H1 (cell line): Measurements from ENCODE around the gene DHX29. TPM values are rescaled to one million over a fixed set of nuclear protein-coding genes. Genes with fewer than 3 reads are reported as not detected.

Experiments used
- CTCF ChIA-PET: fragments of 300-600 bp; sonication (Branson Sonifier 250); formaldehyde crosslinking; loops from one replicate; lab custom pipeline; 2021; ENCODE audit not compliant: partially characterized antibody; lab: Charles Lee
- POLR2A ChIA-PET: fragments of 300-600 bp; sonication (Branson Sonifier 250); formaldehyde crosslinking; loops from one replicate; lab custom pipeline; 2021; ENCODE audit warnings: inconsistent platforms; ENCODE audit not compliant: partially characterized antibody; lab: Charles Lee
- DNase-seq, 2 experiments: peaks; one replicate each; pipeline versions ENCODE4 v3.0.0 to v3.0.0-alpha.2; 2010 to 2022; ENCODE audit warnings: low spot score in 2 of 2, low read depth in 1 of 2, mixed read lengths in 1 of 2
- FAIRE-seq: peaks from 2 replicates; lab custom pipeline; 2011; peaks lifted over from hg19 to GRCh38; lab: Jason Lieb, UNC
- H2AFZ ChIP-seq: 2 replicates; pipeline ENCODE4 v1.8.1; 2012; ENCODE audit warnings: low read length, inconsistent platforms
- H2AK5ac ChIP-seq: 2 replicates; pipeline ENCODE4 v1.6.1; 2013; ENCODE audit warnings: low read depth, low read length
- H2BK120ac ChIP-seq: replicated peaks from 2 replicates; pipeline ENCODE3; 2013; ENCODE audit warnings: low read depth, low read length, inconsistent platforms
- H2BK12ac ChIP-seq: 2 replicates; pipeline ENCODE4 v1.6.1; 2013; ENCODE audit warnings: low read depth, low read length
- H2BK15ac ChIP-seq: 2 replicates; pipeline ENCODE4 v1.6.1; 2013; ENCODE audit warnings: low read length
- H2BK20ac ChIP-seq: 2 replicates; pipeline ENCODE4 v1.6.1; 2013; ENCODE audit warnings: low read length
- H2BK5ac ChIP-seq: 2 replicates; pipeline ENCODE4 v1.6.1; 2013; ENCODE audit warnings: low read depth, low read length
- H3K14ac ChIP-seq: 2 replicates; pipeline ENCODE4 v1.6.1; 2013; ENCODE audit warnings: inconsistent platforms; ENCODE audit not compliant: insufficient read length
- H3K18ac ChIP-seq: 2 replicates; pipeline ENCODE4 v1.6.1; 2013; ENCODE audit warnings: low read length; ENCODE audit errors: extremely low read depth
- H3K23ac ChIP-seq: 2 replicates; pipeline ENCODE4 v1.6.1; 2013; ENCODE audit warnings: inconsistent platforms; ENCODE audit not compliant: insufficient read length
- H3K23me2 ChIP-seq: 2 replicates; pipeline ENCODE4 v1.6.1; 2013; ENCODE audit warnings: low read depth, low read length
- H3K27ac ChIP-seq: 2 replicates; pipeline ENCODE4 v1.6.1; 2011; ENCODE audit warnings: low read depth, low read length, inconsistent platforms
- H3K27me3 ChIP-seq, 4 experiments: replicated peaks in 1 of 4; 1 replicate in 1 of 4; 2 replicates in 3 of 4; pipeline versions ENCODE4 v1.6.1 to v1.8.1; 2011 to 2013; ENCODE audit warnings: low read length in 3 of 4, mild to moderate bottlenecking in 3 of 4, inconsistent platforms in 2 of 4, mixed read lengths in 2 of 4, moderate library complexity in 1 of 4; ENCODE audit not compliant: control insufficient read depth in 3 of 4, insufficient read depth in 3 of 4; ENCODE audit errors: extremely low read depth in 1 of 4
- H3K36me3 ChIP-seq, 4 experiments: 2 replicates each; pipeline versions ENCODE4 v1.6.1 to v1.8.1; 2011 to 2013; ENCODE audit warnings: mild to moderate bottlenecking in 4 of 4, low read length in 3 of 4, moderate library complexity in 2 of 4, control low read depth in 1 of 4, inconsistent platforms in 1 of 4; ENCODE audit not compliant: insufficient read depth in 4 of 4, control insufficient read depth in 2 of 4
- H3K4ac ChIP-seq: replicated peaks from 2 replicates; pipeline ENCODE3; 2013; ENCODE audit warnings: low read length, low read depth, mixed read lengths, inconsistent platforms; ENCODE audit not compliant: insufficient read length
- H3K4me1 ChIP-seq, 4 experiments: replicated peaks in 1 of 4; 1 replicate in 1 of 4; 2 replicates in 3 of 4; pipeline versions ENCODE4 v1.6.1 to v1.8.1; 2011 to 2013; ENCODE audit warnings: low read length in 3 of 4, inconsistent platforms in 2 of 4, mixed read lengths in 1 of 4; ENCODE audit not compliant: insufficient read depth in 4 of 4, control insufficient read depth in 3 of 4
- H3K4me2 ChIP-seq, 2 experiments: 2 replicates each; pipeline versions ENCODE4 v1.6.1 to v1.8.1; 2011 to 2013; ENCODE audit warnings: low read depth in 2 of 2, low read length in 2 of 2, control low read depth in 1 of 2, inconsistent platforms in 1 of 2, mild to moderate bottlenecking in 1 of 2; ENCODE audit not compliant: insufficient read depth in 1 of 2
- H3K4me3 ChIP-seq, 4 experiments: fragments of 200-600, 300-600 bp in 1 of 4; sonication (generic), shearing (Covaris generic), sonication (Bioruptor Twin) in 1 of 4; 2 replicates each; pipeline versions ENCODE4 v1.5.1 to v1.8.1; 2011 to 2016; ENCODE audit warnings: low read length in 4 of 4, low read depth in 3 of 4, control low read depth in 2 of 4, inconsistent platforms in 2 of 4, mild to moderate bottlenecking in 2 of 4, mixed read lengths in 1 of 4, moderate library complexity in 1 of 4; ENCODE audit not compliant: insufficient read depth in 2 of 4; ENCODE audit errors: extremely low read depth in 1 of 4
- H3K56ac ChIP-seq: replicated peaks from 2 replicates; pipeline ENCODE3; 2013; ENCODE audit warnings: low read depth, mild to moderate bottlenecking, mixed read lengths, low read length, inconsistent platforms; ENCODE audit not compliant: insufficient read length
- H3K79me1 ChIP-seq: 2 replicates; pipeline ENCODE4 v1.6.1; 2013; ENCODE audit warnings: low read depth, low read length, control low read depth
- H3K79me2 ChIP-seq, 2 experiments: 2 replicates each; pipeline versions ENCODE4 v1.6.1 to v1.8.1; 2012 to 2013; ENCODE audit warnings: low read length in 2 of 2, mild to moderate bottlenecking in 2 of 2, inconsistent platforms in 1 of 2; ENCODE audit not compliant: insufficient read depth in 2 of 2, control insufficient read depth in 1 of 2
- H3K9ac ChIP-seq, 4 experiments: replicated peaks in 1 of 4; 1 replicate in 1 of 4; 2 replicates in 3 of 4; pipeline versions ENCODE4 v1.6.1 to v1.8.1; 2011 to 2013; ENCODE audit warnings: low read depth in 3 of 4, low read length in 3 of 4, control low read depth in 2 of 4, mild to moderate bottlenecking in 2 of 4, moderate library complexity in 2 of 4, inconsistent platforms in 1 of 4; ENCODE audit errors: extremely low read depth in 1 of 4
- H3K9me3 ChIP-seq, 2 experiments: 2 replicates each; pipeline versions ENCODE4 v1.6.1 to v1.8.1; 2012 to 2013; ENCODE audit warnings: mild to moderate bottlenecking in 2 of 2, moderate library complexity in 2 of 2, control low read depth in 1 of 2, inconsistent platforms in 1 of 2, low read depth in 1 of 2, low read length in 1 of 2, mixed read lengths in 1 of 2; ENCODE audit not compliant: insufficient read depth in 2 of 2
- H4K20me1 ChIP-seq, 2 experiments: replicated peaks in 1 of 2; 2 replicates each; pipeline versions ENCODE3 to v1.8.1; 2011 to 2013; ENCODE audit warnings: inconsistent platforms in 2 of 2, low read length in 2 of 2, mild to moderate bottlenecking in 1 of 2; ENCODE audit not compliant: insufficient read depth in 2 of 2, control insufficient read depth in 1 of 2
- H4K5ac ChIP-seq: 2 replicates; pipeline ENCODE4 v1.6.1; 2013; ENCODE audit warnings: low read length, low read depth, mixed read lengths, inconsistent platforms; ENCODE audit not compliant: insufficient read length
- H4K8ac ChIP-seq: 2 replicates; pipeline ENCODE4 v1.8.0; 2013; ENCODE audit warnings: mild to moderate bottlenecking, moderate library complexity, low read length, inconsistent platforms; ENCODE audit not compliant: insufficient read depth; ENCODE audit errors: extremely low read depth
- H4K91ac ChIP-seq: replicated peaks from 2 replicates; pipeline ENCODE3; 2013; ENCODE audit warnings: low read length, mixed read lengths, inconsistent platforms; ENCODE audit not compliant: insufficient read length
- BACH1 ChIP-seq: IDR thresholded peaks from 2 replicates; pipeline ENCODE4 v1.6.1; 2012; ENCODE audit warnings: low read length, improper control_type of control experiment
- FOSL1 ChIP-seq: IDR thresholded peaks from 2 replicates; pipeline ENCODE4 v1.6.1; 2011; ENCODE audit warnings: mild to moderate bottlenecking, low read depth, low read length, moderate library complexity; ENCODE audit not compliant: insufficient read depth
- KDM4A ChIP-seq: IDR thresholded peaks from one replicate; pipeline ENCODE4 v1.7.1; 2012; ENCODE audit warnings: low read depth, mild to moderate bottlenecking, moderate library complexity, low read length, inconsistent platforms; ENCODE audit not compliant: severe bottlenecking
- RNF2 ChIP-seq: fragments of 200-900, 300-1000 bp; sonication (generic); IDR thresholded peaks from 2 replicates; pipeline ENCODE4 v1.7.1; 2016; ENCODE audit warnings: borderline replicate concordance, low read depth, mild to moderate bottlenecking, antibody characterized with exemption, low read length; ENCODE audit not compliant: poor library complexity, severe bottlenecking; ENCODE audit errors: missing control alignments
- SIRT6 ChIP-seq: IDR thresholded peaks from one replicate; pipeline ENCODE4 v1.7.1; 2012; ENCODE audit warnings: low read length, inconsistent platforms
- WGBS, 2 experiments: shearing (Covaris generic) in 1 of 2; methylation state at CpG; one replicate each; pipeline versions ENCODE4 v1.1.6 to v1.1.7; 2013 to 2015; ENCODE audit warnings: low lambda C conversion rate in 2 of 2, mixed read lengths in 2 of 2, inconsistent platforms in 1 of 2, low coverage in 1 of 2, missing lambda C conversion rate in 1 of 2; ENCODE audit not compliant: insufficient replicate concordance in 2 of 2, insufficient coverage in 1 of 2, insufficient read length in 1 of 2; ENCODE audit errors: extremely low coverage in 1 of 2, missing lambda C conversion rate in 1 of 2; 5-methylcytosine and 5-hydroxymethylcytosine counted together
- polyA plus RNA-seq, 7 experiments: library from polyadenylated mRNA; depleted of rRNA in 3 of 7; stranded (reverse) in 5 of 7; unstranded in 2 of 7; fragments of >200 nt in 5 of 7; fragments of 200-250 nt in 2 of 7; gene quantifications; 1 replicate in 5 of 7; 2 replicates in 1 of 7; 4 replicates in 1 of 7; pipeline versions ENCODE4 v1.2.1 to v1.2.3, GENCODE V29; 2011 to 2013; ENCODE audit warnings: missing spikeins in 2 of 7, mixed read lengths in 2 of 7
- total RNA-seq: library from RNA; stranded (reverse); fragmentation: NEBNext Ultra II Directional; extraction: Animal tissue kit (Norgen Biotek cat#: 25700); gene quantifications from 2 replicates; pipeline ENCODE4 v1.2.1, GENCODE V29; 2021
- TF ChIP-seq, protein P1 (sequence below): IDR thresholded peaks from 2 replicates; pipeline ENCODE4 v1.6.1; 2012; ENCODE audit warnings: inconsistent platforms
- TF ChIP-seq, protein P2 (sequence below): IDR thresholded peaks from 2 replicates; pipeline ENCODE4 v1.6.1; 2011; ENCODE audit warnings: low read length, improper control_type of control experiment

Gene DHX29
- total and polyA plus RNA-seq, 2 of the 8 experiments (the other 6 are each of a cell fraction or from before 2014, with no cell fraction given): 3.4 to 32.1 TPM

DNA sequence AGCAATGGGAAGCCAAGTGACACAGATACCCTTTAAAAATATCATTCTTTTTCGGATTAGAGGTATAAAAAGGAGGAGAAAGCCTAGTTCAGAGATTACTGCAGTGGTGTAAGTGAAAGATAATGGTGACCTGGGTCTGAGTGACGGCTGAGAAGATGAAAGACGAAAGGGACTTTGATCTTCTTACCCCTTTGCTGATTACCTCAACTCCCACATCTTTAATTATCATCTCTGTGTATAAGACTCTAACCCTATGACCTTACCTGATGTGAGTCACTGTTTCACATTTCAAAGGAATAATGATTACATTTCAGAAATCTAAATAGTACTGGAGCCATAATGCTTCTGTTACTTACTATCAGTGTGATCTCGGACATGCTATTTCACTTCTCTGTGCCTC is 52.7 kb downstream of the DHX29 start:
- Histone ChIP-seq H2BK15ac (no peak overlapping the region), H3K79me2 (no peaks in the 10 kb centered on the region), H3K18ac (no peak overlapping the region), H4K5ac (no peak overlapping the region), H4K91ac (no peak overlapping the region), H3K4me3 (no peak overlapping the region), H3K27me3 (no peaks in the 10 kb centered on the region), H2AFZ (no peak overlapping the region), H3K14ac (no peak overlapping the region), H3K4me2 (no peak overlapping the region), H3K23ac (no peak overlapping the region), H4K20me1 (no peaks in the 10 kb centered on the region), H3K23me2 (no peaks in the 10 kb centered on the region), H3K9ac (no peak overlapping the region), H3K4ac (no peak overlapping the region), H3K4me1 (no peaks in the 10 kb centered on the region), H2AK5ac (no peak overlapping the region), H2BK12ac (no peak overlapping the region), H2BK120ac (no peak overlapping the region), H3K27ac (no peak overlapping the region), H3K79me1 (no peaks in the 10 kb centered on the region), H3K9me3 (no peaks in the 10 kb centered on the region), H4K8ac (no peak overlapping the region), H2BK20ac (no peak overlapping the region), H3K36me3 (peaks cover 2 to 10% (median 4%) of the 10 kb centered on the region in 4 experiments; a peak in 3 of 8 replicates), H2BK5ac (no peak overlapping the region), H3K56ac (no peak overlapping the region)
- DNase-seq: no peak
- 87% methylated on average over 4 of the region's 4 CpGs; no CpG with 5 or more reads in 1 of the 2 experiments for WGBS, 2 experiments
- no peak for FAIRE-seq
- CTCF ChIA-PET: no interaction called here
- POLR2A ChIA-PET: no interaction called here
- TF ChIP-seq FOSL1: no peak
- TF ChIP-seq KDM4A: no peak
- TF ChIP-seq RNF2: no peak
- TF ChIP-seq, protein P1, sequence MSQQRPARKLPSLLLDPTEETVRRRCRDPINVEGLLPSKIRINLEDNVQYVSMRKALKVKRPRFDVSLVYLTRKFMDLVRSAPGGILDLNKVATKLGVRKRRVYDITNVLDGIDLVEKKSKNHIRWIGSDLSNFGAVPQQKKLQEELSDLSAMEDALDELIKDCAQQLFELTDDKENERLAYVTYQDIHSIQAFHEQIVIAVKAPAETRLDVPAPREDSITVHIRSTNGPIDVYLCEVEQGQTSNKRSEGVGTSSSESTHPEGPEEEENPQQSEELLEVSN: no peak
- TF ChIP-seq, protein P2, sequence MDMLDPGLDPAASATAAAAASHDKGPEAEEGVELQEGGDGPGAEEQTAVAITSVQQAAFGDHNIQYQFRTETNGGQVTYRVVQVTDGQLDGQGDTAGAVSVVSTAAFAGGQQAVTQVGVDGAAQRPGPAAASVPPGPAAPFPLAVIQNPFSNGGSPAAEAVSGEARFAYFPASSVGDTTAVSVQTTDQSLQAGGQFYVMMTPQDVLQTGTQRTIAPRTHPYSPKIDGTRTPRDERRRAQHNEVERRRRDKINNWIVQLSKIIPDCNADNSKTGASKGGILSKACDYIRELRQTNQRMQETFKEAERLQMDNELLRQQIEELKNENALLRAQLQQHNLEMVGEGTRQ: no peak
- no peak for TF ChIP-seq BACH1
- TF ChIP-seq SIRT6: no peak
